GM12878 (cell line): ENCODE results near the gene TFF2.

Source experiments
- CTCF ChIP-seq, 3 experiments: IDR thresholded peaks in 2 of 3; conservative IDR thresholded peaks in 1 of 3; 2 replicates each; pipeline ENCODE4 v1.5.1; 2011; ENCODE audit warnings: low read depth in 3 of 3, low read length in 3 of 3, mild to moderate bottlenecking in 3 of 3, control low read depth in 2 of 3, moderate library complexity in 2 of 3, inconsistent platforms in 1 of 3, mixed read lengths in 1 of 3; ENCODE audit not compliant: control insufficient read depth in 2 of 3, insufficient read depth in 1 of 3; ENCODE audit errors: extremely low read depth in 1 of 3
- EZH2 ChIP-seq: IDR thresholded peaks from 2 replicates; pipeline ENCODE4 v1.6.1; 2012; ENCODE audit warnings: low read depth, mild to moderate bottlenecking, control low read depth, inconsistent platforms, low read length, borderline replicate concordance; ENCODE audit not compliant: control insufficient read depth
- FOXM1 ChIP-seq: IDR thresholded peaks from 2 replicates; pipeline ENCODE4 v1.6.1; 2012; ENCODE audit warnings: low read depth, mild to moderate bottlenecking, inconsistent platforms, low read length, moderate library complexity
- LARP7 ChIP-seq: fragments of 450-650 bp; IDR thresholded peaks from 2 replicates; pipeline ENCODE4 v1.6.1; 2017; ENCODE audit warnings: mild to moderate bottlenecking
- POLR2A ChIP-seq: IDR thresholded peaks from 2 replicates; pipeline ENCODE4 v1.6.1; 2011; ENCODE audit warnings: low read depth, mild to moderate bottlenecking, low read length
- POLR2AphosphoS5 ChIP-seq: IDR thresholded peaks from 2 replicates; pipeline ENCODE4 v1.6.1; 2011; ENCODE audit warnings: mild to moderate bottlenecking, low read length, inconsistent platforms
- RFX5 ChIP-seq: IDR thresholded peaks from 2 replicates; pipeline ENCODE4 v1.6.1; 2011; ENCODE audit warnings: low read depth, low read length, improper control_type of control experiment
- SP1 ChIP-seq: IDR thresholded peaks from one replicate; pipeline ENCODE4 v1.6.1; 2011; ENCODE audit warnings: low read depth, low read length
- STAT1 ChIP-seq: fragments of 450-650 bp; conservative IDR thresholded peaks from 2 replicates; pipeline ENCODE4 v1.6.1; 2014; ENCODE audit warnings: antibody characterized with exemption, mild to moderate bottlenecking
- TF ChIP-seq, protein P1 (sequence below): fragments of 450-650 bp; IDR thresholded peaks from 2 replicates; pipeline ENCODE4 v1.6.1; 2016; ENCODE audit warnings: mild to moderate bottlenecking

DNA sequence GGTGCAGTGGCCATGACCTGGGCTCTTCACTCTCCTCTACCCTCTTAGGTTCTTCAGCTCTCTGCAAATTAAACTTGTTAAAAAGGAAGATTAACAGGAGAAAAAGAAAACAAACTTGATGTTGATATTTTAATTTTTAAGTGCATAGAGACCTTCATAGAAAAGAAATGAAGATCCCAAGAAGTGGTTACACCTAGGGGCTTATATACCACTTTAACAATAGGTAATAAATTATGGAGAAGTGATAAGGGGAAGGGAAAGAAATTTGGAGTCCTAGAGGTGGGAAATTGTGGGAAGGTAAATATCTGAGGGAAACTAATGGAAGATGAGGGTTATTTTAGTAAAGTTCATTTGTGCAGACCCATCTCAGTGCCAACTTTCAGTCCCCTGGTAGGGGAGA, 19.1 kb downstream of the TFF2 start:
- TF ChIP-seq, protein P1, sequence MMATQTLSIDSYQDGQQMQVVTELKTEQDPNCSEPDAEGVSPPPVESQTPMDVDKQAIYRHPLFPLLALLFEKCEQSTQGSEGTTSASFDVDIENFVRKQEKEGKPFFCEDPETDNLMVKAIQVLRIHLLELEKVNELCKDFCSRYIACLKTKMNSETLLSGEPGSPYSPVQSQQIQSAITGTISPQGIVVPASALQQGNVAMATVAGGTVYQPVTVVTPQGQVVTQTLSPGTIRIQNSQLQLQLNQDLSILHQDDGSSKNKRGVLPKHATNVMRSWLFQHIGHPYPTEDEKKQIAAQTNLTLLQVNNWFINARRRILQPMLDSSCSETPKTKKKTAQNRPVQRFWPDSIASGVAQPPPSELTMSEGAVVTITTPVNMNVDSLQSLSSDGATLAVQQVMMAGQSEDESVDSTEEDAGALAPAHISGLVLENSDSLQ, result no peak
- TF ChIP-seq STAT1 (no peak), CTCF (IDR thresholded peaks at IDR 0.05 in 2 of 3, conservative IDR thresholded peaks at IDR 0.05 in 1 of 3; ENCODE audit: control insufficient read depth in 2 of 3, extremely low read depth in 1 of 3, insufficient read depth in 1 of 3, low read depth in 3 of 3, low read length in 3 of 3) (no peak), POLR2AphosphoS5 (no peak), RFX5 (no peak), SP1 (no peak), LARP7 (no peak), POLR2A (no peak), FOXM1 (no peak), EZH2 (no peak)
